DND-41 (cell line): Measurements from ENCODE around the gene FLT3LG.

ENCODE experiments used
- CTCF ChIP-seq: IDR thresholded peaks from 2 replicates; pipeline ENCODE4 v1.5.1; 2012; ENCODE audit warnings: borderline replicate concordance, low read length, moderate library complexity, mild to moderate bottlenecking; ENCODE audit not compliant: poor library complexity, severe bottlenecking; ENCODE audit errors: extremely low read depth
- EZH2 ChIP-seq: IDR thresholded peaks from 3 replicates; pipeline ENCODE4 v1.6.1; 2012; ENCODE audit warnings: borderline replicate concordance, low read depth, mild to moderate bottlenecking, moderate library complexity, low read length, inconsistent platforms; ENCODE audit not compliant: severe bottlenecking

GRCh38 chr19:49528211-49528771 lies 54.3 kb downstream of the FLT3LG start:
- TF ChIP-seq CTCF, result no peak
- no peak for TF ChIP-seq EZH2
